ENCODE results near the gene CREBBP. TPM values are rescaled to one million over a fixed set of nuclear protein-coding genes. Genes with fewer than 3 reads are reported as not detected.

The CREBBP gene
- polyA plus RNA-seq, 1 of the 3 experiments (the other 2 are of a cell fraction), result 5.7 TPM

DNA sequence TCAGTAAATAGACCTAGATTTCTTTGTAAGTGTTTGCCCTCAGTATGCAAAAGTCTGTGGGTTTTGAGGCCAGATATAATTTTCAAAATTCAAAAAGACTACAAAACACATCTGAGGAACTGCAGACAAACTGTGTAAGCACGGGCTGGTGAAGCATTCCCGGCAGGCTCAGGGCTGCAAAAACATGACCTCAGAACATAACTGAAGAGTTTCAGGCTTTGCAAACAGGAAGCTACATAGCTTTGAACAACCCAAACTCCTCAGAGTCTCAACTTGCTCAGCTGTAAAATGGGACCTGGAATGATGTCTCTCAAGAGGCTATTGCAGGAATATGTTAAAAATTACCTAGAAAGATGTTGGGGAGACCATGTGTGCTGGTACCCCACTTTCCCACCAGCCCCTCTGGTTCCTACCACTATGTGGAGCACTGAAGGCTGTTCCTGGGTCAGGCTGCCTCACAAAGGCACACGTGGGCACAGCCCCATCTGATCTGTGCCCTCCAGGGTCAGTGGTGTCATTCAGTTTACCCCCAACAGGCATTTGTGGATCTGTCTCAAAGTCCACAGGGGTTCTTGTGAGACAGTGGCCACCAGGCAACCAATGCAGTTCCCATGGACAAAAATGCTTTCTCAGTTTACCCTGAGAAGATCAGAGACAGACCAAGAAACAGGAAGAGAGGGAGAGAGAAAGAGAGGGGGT lies 72.9 kb downstream of the CREBBP start:
- Histone ChIP-seq H3K4me1 (ENCODE audit: control insufficient read depth in 1 of 2, insufficient read depth in 2 of 2, low read depth in 1 of 2, low read length in 1 of 2) (no peaks in the 10 kb centered on the region; a peak in 1 of 4 replicates), H3K4me3 (ENCODE audit: low read depth in 2 of 2, low read length in 1 of 2) (no peak overlapping the region), H3K36me3 (replicated peaks in 1 of 2; ENCODE audit: control insufficient read depth in 1 of 2, insufficient read depth in 2 of 2, low read length in 1 of 2) (peaks cover 8 to 14% of the 10 kb centered on the region in 2 experiments), H2AFZ (ENCODE audit: low read depth) (no peak overlapping the region), H4K20me1 (ENCODE audit: insufficient read depth) (peaks cover 98% of the 10 kb centered on the region), H3K9ac (no peak overlapping the region), H3K9me2 (no peaks in the 10 kb centered on the region), H3F3A (replicated peaks; ENCODE audit: insufficient read depth) (no peaks in the 10 kb centered on the region), H3K27me3 (ENCODE audit: insufficient read depth) (no peaks in the 10 kb centered on the region), H3K9me3 (no peaks in the 10 kb centered on the region), H3K79me2 (ENCODE audit: insufficient read depth) (peaks cover 93% of the 10 kb centered on the region), H3K4me2 (no peak overlapping the region), H3K27ac (ENCODE audit: low read depth in 2 of 2, low read length in 1 of 2) (no peak overlapping the region)
- TF ChIP-seq RFX5 (IDR thresholded peaks at IDR 0.05; ENCODE audit: low read length), result no peak
- no peak for TF ChIP-seq JUND (IDR thresholded peaks at IDR 0.05)
- no peak for TF ChIP-seq RXRA (IDR thresholded peaks at IDR 0.05; ENCODE audit: borderline replicate concordance, low read depth)
- TF ChIP-seq, protein P1, sequence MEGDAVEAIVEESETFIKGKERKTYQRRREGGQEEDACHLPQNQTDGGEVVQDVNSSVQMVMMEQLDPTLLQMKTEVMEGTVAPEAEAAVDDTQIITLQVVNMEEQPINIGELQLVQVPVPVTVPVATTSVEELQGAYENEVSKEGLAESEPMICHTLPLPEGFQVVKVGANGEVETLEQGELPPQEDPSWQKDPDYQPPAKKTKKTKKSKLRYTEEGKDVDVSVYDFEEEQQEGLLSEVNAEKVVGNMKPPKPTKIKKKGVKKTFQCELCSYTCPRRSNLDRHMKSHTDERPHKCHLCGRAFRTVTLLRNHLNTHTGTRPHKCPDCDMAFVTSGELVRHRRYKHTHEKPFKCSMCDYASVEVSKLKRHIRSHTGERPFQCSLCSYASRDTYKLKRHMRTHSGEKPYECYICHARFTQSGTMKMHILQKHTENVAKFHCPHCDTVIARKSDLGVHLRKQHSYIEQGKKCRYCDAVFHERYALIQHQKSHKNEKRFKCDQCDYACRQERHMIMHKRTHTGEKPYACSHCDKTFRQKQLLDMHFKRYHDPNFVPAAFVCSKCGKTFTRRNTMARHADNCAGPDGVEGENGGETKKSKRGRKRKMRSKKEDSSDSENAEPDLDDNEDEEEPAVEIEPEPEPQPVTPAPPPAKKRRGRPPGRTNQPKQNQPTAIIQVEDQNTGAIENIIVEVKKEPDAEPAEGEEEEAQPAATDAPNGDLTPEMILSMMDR (IDR thresholded peaks at IDR 0.05), result no peak
- no peak for TF ChIP-seq FOSL2 (IDR thresholded peaks at IDR 0.05; ENCODE audit: borderline replicate concordance, low read depth)
- ChIA-PET POLR2A (interaction anchor here (0.6 kb wide), 1 partner anchor 807 kb away, joined by 3 read pairs; the partner anchor contains the start of gene UBALD1), CTCF (no interaction called here)
- 94% methylated on average over 3 of the region's 3 CpGs for WGBS (ENCODE audit: low lambda C conversion rate)
- no peak for DNase-seq

DNA sequence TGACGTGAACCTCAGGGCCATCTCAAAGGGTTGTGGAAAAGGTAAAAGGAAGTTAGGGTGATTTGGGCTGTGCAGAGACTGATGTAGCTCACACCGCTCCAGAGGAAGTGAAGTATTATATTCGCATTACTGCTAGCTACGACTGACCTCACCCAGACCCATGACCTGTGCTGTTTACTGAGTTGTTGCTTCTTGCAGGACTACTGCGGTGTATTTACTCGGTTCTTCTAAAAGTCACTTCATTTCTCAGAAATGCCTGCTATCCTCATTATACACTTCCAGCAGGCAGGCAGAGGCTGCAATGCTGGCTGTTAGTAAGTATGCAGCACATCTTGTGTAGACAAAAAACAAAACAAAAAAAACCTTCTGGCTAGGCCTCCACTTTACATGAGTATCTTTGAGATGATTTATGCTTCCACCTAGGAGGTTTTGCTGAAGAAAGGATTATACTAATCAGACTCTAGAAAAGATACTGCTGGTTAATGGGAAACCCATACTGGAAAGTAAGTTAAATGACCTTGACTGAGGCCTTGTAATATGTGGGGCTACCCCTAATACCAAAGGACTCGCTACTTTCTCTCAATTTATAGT lies 76.0 kb downstream of the CREBBP start:
- DNase-seq, result no peak
- no peak overlapping the region for H3K27ac ChIP-seq (ENCODE audit: low read depth in 2 of 2, low read length in 1 of 2)
- H3K9ac ChIP-seq, result no peak overlapping the region
- TF ChIP-seq, protein P2, sequence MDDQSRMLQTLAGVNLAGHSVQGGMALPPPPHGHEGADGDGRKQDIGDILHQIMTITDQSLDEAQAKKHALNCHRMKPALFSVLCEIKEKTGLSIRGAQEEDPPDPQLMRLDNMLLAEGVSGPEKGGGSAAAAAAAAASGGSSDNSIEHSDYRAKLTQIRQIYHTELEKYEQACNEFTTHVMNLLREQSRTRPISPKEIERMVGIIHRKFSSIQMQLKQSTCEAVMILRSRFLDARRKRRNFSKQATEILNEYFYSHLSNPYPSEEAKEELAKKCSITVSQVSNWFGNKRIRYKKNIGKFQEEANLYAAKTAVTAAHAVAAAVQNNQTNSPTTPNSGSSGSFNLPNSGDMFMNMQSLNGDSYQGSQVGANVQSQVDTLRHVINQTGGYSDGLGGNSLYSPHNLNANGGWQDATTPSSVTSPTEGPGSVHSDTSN (IDR thresholded peaks at IDR 0.05), result no peak
- TF ChIP-seq EZH2phosphoT487 (IDR thresholded peaks at IDR 0.05; ENCODE audit: borderline replicate concordance, low read depth) (no peak), FOXJ3 (CRISPR knock-in tag; IDR thresholded peaks at IDR 0.05) (no peak), JUND (IDR thresholded peaks at IDR 0.05) (no peak), FOSL2 (IDR thresholded peaks at IDR 0.05; ENCODE audit: borderline replicate concordance, low read depth) (no peak), SMC3 (IDR thresholded peaks at IDR 0.05; ENCODE audit: low read depth, low read length) (no peak), FOXM1 (IDR thresholded peaks at IDR 0.05; ENCODE audit: low read depth) (no peak), POLR2AphosphoS5 (IDR thresholded peaks at IDR 0.05; ENCODE audit: low read depth, low read length) (no peak)
- TF ChIP-seq, protein P3, sequence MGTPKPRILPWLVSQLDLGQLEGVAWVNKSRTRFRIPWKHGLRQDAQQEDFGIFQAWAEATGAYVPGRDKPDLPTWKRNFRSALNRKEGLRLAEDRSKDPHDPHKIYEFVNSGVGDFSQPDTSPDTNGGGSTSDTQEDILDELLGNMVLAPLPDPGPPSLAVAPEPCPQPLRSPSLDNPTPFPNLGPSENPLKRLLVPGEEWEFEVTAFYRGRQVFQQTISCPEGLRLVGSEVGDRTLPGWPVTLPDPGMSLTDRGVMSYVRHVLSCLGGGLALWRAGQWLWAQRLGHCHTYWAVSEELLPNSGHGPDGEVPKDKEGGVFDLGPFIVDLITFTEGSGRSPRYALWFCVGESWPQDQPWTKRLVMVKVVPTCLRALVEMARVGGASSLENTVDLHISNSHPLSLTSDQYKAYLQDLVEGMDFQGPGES (IDR thresholded peaks at IDR 0.05; ENCODE audit: low read depth, low read length), result no peak
- TF ChIP-seq, protein P4, sequence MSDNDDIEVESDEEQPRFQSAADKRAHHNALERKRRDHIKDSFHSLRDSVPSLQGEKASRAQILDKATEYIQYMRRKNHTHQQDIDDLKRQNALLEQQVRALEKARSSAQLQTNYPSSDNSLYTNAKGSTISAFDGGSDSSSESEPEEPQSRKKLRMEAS (IDR thresholded peaks at IDR 0.05; ENCODE audit: low read depth), result no peak
- TF ChIP-seq, protein P5, sequence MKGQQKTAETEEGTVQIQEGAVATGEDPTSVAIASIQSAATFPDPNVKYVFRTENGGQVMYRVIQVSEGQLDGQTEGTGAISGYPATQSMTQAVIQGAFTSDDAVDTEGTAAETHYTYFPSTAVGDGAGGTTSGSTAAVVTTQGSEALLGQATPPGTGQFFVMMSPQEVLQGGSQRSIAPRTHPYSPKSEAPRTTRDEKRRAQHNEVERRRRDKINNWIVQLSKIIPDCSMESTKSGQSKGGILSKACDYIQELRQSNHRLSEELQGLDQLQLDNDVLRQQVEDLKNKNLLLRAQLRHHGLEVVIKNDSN (IDR thresholded peaks at IDR 0.05; ENCODE audit: borderline replicate concordance, low read depth), result no peak
- H3K9me2 ChIP-seq, result no peaks in the 10 kb centered on the region
- no peaks in the 10 kb centered on the region; a peak in 1 of 4 replicates for H3K4me1 ChIP-seq (ENCODE audit: control insufficient read depth in 1 of 2, insufficient read depth in 2 of 2, low read depth in 1 of 2, low read length in 1 of 2)
- H3K9me3 ChIP-seq, result no peaks in the 10 kb centered on the region
- H2AFZ ChIP-seq (ENCODE audit: low read depth), result no peak overlapping the region
- peaks cover 97% of the 10 kb centered on the region for H4K20me1 ChIP-seq (ENCODE audit: insufficient read depth)
- peaks cover 6% of the 10 kb centered on the region in 2 experiments for H3K36me3 ChIP-seq (replicated peaks in 1 of 2; ENCODE audit: control insufficient read depth in 1 of 2, insufficient read depth in 2 of 2, low read length in 1 of 2)
- H3K4me2 ChIP-seq, result no peak overlapping the region
- no peaks in the 10 kb centered on the region for H3F3A ChIP-seq (replicated peaks; ENCODE audit: insufficient read depth)
- H3K27me3 ChIP-seq (ENCODE audit: insufficient read depth), result no peaks in the 10 kb centered on the region
- peaks cover 92% of the 10 kb centered on the region for H3K79me2 ChIP-seq (ENCODE audit: insufficient read depth)
- POLR2A ChIA-PET, result no interaction called here
- CTCF ChIA-PET, result no interaction called here
- WGBS (ENCODE audit: low lambda C conversion rate), result 90% methylated on average over 7 of the region's 7 CpGs
- H3K4me3 ChIP-seq (ENCODE audit: low read depth in 2 of 2, low read length in 1 of 2), result no peak overlapping the region
